PC-9 (cell line): ENCODE results near the gene HSPBP1. TPM values are rescaled to one million over a fixed set of nuclear protein-coding genes. Genes with fewer than 3 reads are reported as not detected.

ENCODE experiments used
- BruUV-seq: library from RNA; stranded (reverse); fragments of 400-500 nt; replicated peaks from 2 replicates; lab custom pipeline; 2021; lab: Mats Ljungman, UMichigan
- CTCF ChIA-PET: fragments of 300-600 bp; sonication (Branson Sonifier 250); formaldehyde crosslinking; loops from one replicate; lab custom pipeline; 2022; ENCODE audit warnings: antibody characterized with exemption; lab: Charles Lee
- POLR2A ChIA-PET: fragments of 300-600 bp; sonication (Branson Sonifier 250); formaldehyde crosslinking; loops from one replicate; lab custom pipeline; 2022; ENCODE audit warnings: antibody characterized with exemption; ENCODE audit not compliant: unreplicated experiment; lab: Charles Lee
- DNase-seq, 2 experiments: peaks; one replicate each; pipeline versions ENCODE4 v3.0.0 to v3.0.0-alpha.2; 2015 to 2022; ENCODE audit warnings: mixed read lengths in 1 of 2
- H2AFZ ChIP-seq: fragments of 200-600 bp; sonication (generic); 2 replicates; pipeline ENCODE4 v1.8.1; 2017; ENCODE audit warnings: antibody characterized with exemption
- H3F3A ChIP-seq: fragments of 200-600 bp; sonication (generic); 2 replicates; pipeline ENCODE4 v1.8.1; 2017; ENCODE audit warnings: antibody characterized with exemption, mild to moderate bottlenecking, low read depth; ENCODE audit not compliant: insufficient read depth
- H3K27ac ChIP-seq: fragments of 200-600 bp; sonication (generic); 2 replicates; pipeline ENCODE4 v1.6.1; 2016; ENCODE audit warnings: mixed run types
- H3K27me3 ChIP-seq: fragments of 200-600 bp; sonication (generic); 2 replicates; pipeline ENCODE4 v1.6.1; 2016; ENCODE audit warnings: low read depth, mixed run types; ENCODE audit not compliant: insufficient read depth
- H3K36me3 ChIP-seq: fragments of 200-600 bp; sonication (generic); 2 replicates; pipeline ENCODE4 v1.6.1; 2016; ENCODE audit warnings: low read depth, mixed run types
- H3K4me1 ChIP-seq: fragments of 200-600 bp; sonication (generic); replicated peaks from 2 replicates; pipeline ENCODE4 v1.6.1; 2016; ENCODE audit warnings: mixed run types; ENCODE audit not compliant: insufficient read depth
- H3K4me2 ChIP-seq: fragments of 200-600 bp; sonication (generic); 2 replicates; pipeline ENCODE4 v1.6.1; 2017; ENCODE audit warnings: mixed run types
- H3K4me3 ChIP-seq: fragments of 200-600 bp; sonication (generic); 2 replicates; pipeline ENCODE4 v1.6.1; 2016; ENCODE audit warnings: mixed run types
- H3K79me2 ChIP-seq: fragments of 200-600 bp; sonication (generic); 2 replicates; pipeline ENCODE4 v1.6.1; 2017; ENCODE audit warnings: low read depth, mixed run types
- H3K9me2 ChIP-seq: fragments of 200-600 bp; sonication (generic); 2 replicates; pipeline ENCODE4 v1.8.1; 2017; ENCODE audit warnings: mild to moderate bottlenecking; ENCODE audit not compliant: insufficient read depth
- H3K9me3 ChIP-seq: fragments of 200-600 bp; sonication (generic); 2 replicates; pipeline ENCODE4 v1.8.1; 2016; ENCODE audit warnings: low read depth; ENCODE audit not compliant: insufficient read depth
- H4K20me1 ChIP-seq: fragments of 200-600 bp; sonication (generic); 2 replicates; pipeline ENCODE4 v1.8.1; 2017; ENCODE audit not compliant: insufficient read depth
- CTCF ChIP-seq: fragments of 200-600 bp; sonication (generic); conservative IDR thresholded peaks from 2 replicates; pipeline ENCODE4 v1.6.1; 2017; ENCODE audit warnings: mixed run types, antibody characterized with exemption, mild to moderate bottlenecking, moderate library complexity
- EZH2 ChIP-seq: fragments of 200-600 bp; sonication (generic); IDR thresholded peaks from 2 replicates; pipeline ENCODE4 v1.8.0; 2017; ENCODE audit warnings: antibody characterized with exemption, low read depth
- intact Hi-C: fragments of 100-400 bp; cut with micrococcal nuclease; formaldehyde crosslinking; loops from one replicate; pipeline ENCODE4 v1.10.0; 2022; ENCODE audit not compliant: unreplicated experiment
- total RNA-seq: library from RNA; stranded (reverse); gene quantifications from 2 replicates; pipeline ENCODE4 v1.2.3, GENCODE V29; 2021

Gene HSPBP1
- total RNA-seq, 1 experiment from 2014 or later, result 66.2 TPM

- Histone ChIP-seq H3K9me2 (no peaks in the 10 kb centered on the region), H3K27me3 (no peaks in the 10 kb centered on the region), H3K4me3 (no peak overlapping the region), H3K9me3 (no peaks in the 10 kb centered on the region), H3K27ac (no peak overlapping the region), H3K4me1 (peaks cover 8% of the 10 kb centered on the region; the same call in 1 of the 2 replicates), H4K20me1 (0 out of 2 replicates have a peak, but pooled peaks cover 5% of the 10 kb centered on the region), H2AFZ (no peak overlapping the region), H3F3A (peaks cover 21% of the 10 kb centered on the region), H3K4me2 (no peak overlapping the region), H3K79me2 (peaks cover 18% of the 10 kb centered on the region), H3K36me3 (0 out of 2 replicates have a peak, but pooled peaks cover 6% of the 10 kb centered on the region)
- no peak for DNase-seq
- ChIA-PET POLR2A (interaction anchor here (0.8 kb wide), 1 partner anchor 19 kb away, joined by 5 read pairs; the partner anchor contains the start of gene PPP6R1), CTCF (interaction anchor here (0.6 kb wide), 1 partner anchor 24 kb away, joined by 11 read pairs; no protein-coding TSS in a partner anchor)
- no TSS peak for BruUV-seq
- TF ChIP-seq CTCF (no peak), EZH2 (no peak)
- intact Hi-C loops, result no loop called here
Observed at GRCh38 chr19:55277494-55277893, 2.4 kb downstream of the HSPBP1 start.

- Histone ChIP-seq H3K27me3 (no peaks in the 10 kb centered on the region), H3K4me2 (no peak overlapping the region), H3K9me3 (no peaks in the 10 kb centered on the region), H3K27ac (no peak overlapping the region), H3F3A (peaks cover 19% of the 10 kb centered on the region), H2AFZ (no peak overlapping the region), H3K4me1 (peaks cover 8% of the 10 kb centered on the region; the same call in 1 of the 2 replicates), H4K20me1 (0 out of 2 replicates have a peak, but pooled peaks cover 5% of the 10 kb centered on the region), H3K79me2 (peaks cover 18% of the 10 kb centered on the region), H3K9me2 (no peaks in the 10 kb centered on the region), H3K4me3 (no peak overlapping the region), H3K36me3 (0 out of 2 replicates have a peak, but pooled peaks cover 6% of the 10 kb centered on the region)
- no TSS peak for BruUV-seq
- POLR2A ChIA-PET, result interaction anchor here (0.6 kb wide), 1 partner anchor 67 kb away, joined by 24 read pairs; no protein-coding TSS in a partner anchor
- intact Hi-C loops, result no loop called here
- TF ChIP-seq EZH2 (no peak), CTCF (no peak)
- no peak for DNase-seq
- CTCF ChIA-PET, result interaction anchor here (0.6 kb wide), 1 partner anchor 25 kb away, joined by 11 read pairs; no protein-coding TSS in a partner anchor
Observed at GRCh38 chr19:55276720-55277430, 3.0 kb downstream of the HSPBP1 start.

GRCh38 chr19:55275851-55276719, 3.8 kb downstream of the HSPBP1 start:
- Histone ChIP-seq H3F3A (peaks cover 11% of the 10 kb centered on the region), H3K4me1 (peaks cover 8% of the 10 kb centered on the region; the same call in 1 of the 2 replicates), H3K36me3 (0 out of 2 replicates have a peak, but pooled peaks cover 6% of the 10 kb centered on the region), H3K4me2 (no peak overlapping the region), H3K27ac (no peak overlapping the region), H3K9me3 (no peaks in the 10 kb centered on the region), H3K79me2 (peaks cover 18% of the 10 kb centered on the region), H2AFZ (no peak overlapping the region), H3K9me2 (no peaks in the 10 kb centered on the region), H3K27me3 (no peaks in the 10 kb centered on the region), H3K4me3 (no peak overlapping the region), H4K20me1 (0 out of 2 replicates have a peak, but pooled peaks cover 5% of the 10 kb centered on the region)
- no TSS peak for BruUV-seq
- CTCF ChIA-PET, result no interaction called here
- intact Hi-C loops, result no loop called here
- POLR2A ChIA-PET, result interaction anchor here (0.6 to 0.8 kb wide), 3 partner anchors 15 to 437 kb away, joined by 4 to 24 read pairs (median 18); no protein-coding TSS in a partner anchor
- DNase-seq, result no peak
- no peak for TF ChIP-seq CTCF
- TF ChIP-seq EZH2, result no peak
